Stimulated activated CD4-positive, alpha-beta T cell treated with anti-CD3 and anti-CD28 coated beads, Interleukin-4, amount 100 ng/mL, for 1 hour (primary cell): ENCODE results near the gene TUB.

Source experiments
- DNase-seq: peaks from one replicate; pipeline ENCODE4 v3.0.0-alpha.2; 2020

Gene TUB

DNA sequence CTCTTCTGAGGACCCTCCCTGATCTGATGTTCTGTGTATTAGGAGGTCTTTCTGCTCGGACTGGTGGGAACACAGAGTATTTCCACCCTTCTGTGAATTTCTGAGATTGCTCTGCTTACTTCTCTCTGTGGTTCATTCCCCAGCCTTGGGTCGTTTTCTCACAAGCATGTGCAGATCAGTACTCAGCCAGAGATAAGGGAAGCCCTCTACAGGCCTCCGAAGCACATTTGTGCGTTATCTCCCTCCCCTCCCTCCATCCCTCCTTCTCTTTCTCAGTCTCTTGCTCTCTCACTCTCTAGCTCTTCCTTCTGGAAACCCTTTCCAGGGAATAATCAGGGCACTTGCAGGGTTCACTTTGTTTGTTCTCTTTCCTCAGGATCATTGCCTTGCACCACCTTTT is 35.2 kb upstream of the TUB start:
- no peak for DNase-seq

DNA sequence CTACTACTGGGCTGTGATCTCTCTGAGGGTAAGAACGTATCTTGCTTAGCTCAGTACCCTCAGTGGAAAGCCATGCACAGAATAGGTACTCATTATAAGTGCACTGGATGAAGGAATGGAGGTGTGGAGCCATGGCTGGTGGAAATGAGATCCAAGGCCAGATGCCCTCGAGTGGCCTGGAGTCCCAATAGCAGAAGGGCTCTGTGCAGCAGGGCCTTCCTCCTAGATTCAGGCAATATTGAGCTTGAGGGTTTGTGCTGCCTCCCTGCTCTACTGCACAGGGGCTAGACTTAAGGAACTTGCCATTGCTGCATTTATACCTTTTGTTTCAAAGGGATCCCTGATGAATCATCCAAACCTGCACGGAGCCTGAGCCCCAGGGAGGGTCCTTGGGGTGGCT is 33.6 kb upstream of the TUB start:
- DNase-seq = no peak

DNA sequence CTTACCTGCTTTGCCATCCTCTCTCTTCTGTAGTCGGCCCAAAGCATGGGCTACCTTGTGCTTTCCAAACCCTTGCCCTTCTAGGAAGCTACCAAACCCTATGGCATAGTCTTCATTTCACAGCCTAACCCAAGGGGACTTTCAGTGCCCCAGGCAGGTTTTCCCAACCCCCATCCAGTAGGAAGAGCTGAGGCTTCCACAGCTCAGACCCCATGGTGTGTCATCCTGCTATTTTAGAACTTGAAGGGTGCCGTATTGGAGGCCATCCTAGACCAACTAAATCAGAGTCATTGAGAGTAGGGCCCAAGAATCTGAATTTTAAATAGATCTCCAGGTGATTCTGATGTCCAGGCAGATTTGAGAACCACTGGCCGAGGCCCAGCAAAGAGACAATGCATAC is 31.9 kb upstream of the TUB start:
- no peak for DNase-seq

DNA sequence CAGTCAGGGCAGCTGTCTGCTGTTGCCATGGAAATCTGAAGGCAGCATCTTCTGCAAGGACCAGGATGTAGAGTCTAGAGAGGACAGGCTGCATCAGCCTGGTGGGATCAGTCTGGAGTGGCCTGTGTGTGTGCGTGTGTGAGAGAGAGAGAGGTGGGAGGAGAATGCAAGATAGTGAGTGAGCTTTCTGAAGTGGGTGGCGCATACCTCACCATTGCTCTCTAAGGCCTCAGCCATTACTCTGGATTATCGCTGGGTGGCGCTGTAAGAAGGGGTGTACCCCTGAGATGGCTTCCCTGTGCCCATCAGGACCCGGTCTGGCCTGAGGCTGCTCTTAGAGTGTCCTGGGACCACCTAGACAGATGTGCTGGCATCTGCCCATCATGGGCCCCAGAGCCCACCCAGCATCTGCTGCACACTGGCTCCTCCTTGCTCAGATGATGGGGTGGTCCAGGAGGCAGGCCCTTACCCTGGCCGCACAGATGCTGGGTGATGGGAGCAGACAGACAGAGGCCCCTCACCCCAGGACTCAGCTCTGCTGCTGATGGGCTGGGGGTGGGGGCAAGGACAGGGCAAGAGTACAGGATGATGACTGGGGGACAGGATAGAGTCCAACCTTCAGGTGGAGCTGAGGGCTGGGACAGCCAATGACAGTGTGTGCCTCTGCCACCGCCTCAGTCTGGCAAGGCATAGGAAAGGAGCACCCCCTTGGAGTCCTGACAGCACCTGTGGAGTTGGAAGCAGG is 25.7 kb upstream of the TUB start:
- no peak for DNase-seq

DNA sequence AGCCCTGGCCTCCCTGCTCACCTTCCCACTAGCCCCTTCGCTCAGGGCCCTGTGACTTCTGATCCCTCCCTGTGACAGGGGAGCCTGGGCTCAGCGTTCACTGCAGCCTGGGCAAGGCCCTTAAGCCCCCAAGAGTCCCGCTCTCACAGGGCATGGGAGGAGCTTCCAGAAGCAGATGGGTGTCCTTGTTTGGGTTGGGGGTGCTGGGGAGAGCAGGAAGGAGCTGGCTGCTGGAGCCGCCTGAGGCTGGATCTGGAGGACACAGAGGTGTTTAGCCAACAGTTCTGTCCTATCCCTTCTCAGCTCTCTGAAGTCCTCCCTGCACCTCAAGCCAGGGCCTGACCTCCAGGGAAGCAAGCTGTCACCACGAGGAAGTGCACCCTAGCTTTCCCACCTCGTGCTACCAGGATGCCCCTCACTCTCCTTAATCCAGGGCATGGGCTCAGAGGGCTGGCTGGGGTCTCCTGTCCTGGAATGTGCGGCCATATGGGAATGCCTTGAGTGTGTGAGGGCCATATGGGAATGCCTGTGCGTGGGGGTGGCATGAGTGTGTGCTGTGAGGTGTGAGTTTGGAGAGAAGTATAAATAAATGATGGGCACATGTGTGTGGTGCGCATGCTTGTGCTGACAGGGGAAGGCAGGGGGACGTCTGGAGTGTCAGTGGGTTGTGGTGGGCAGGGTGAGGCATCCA is 25.0 kb upstream of the TUB start:
- DNase-seq = no peak

DNA sequence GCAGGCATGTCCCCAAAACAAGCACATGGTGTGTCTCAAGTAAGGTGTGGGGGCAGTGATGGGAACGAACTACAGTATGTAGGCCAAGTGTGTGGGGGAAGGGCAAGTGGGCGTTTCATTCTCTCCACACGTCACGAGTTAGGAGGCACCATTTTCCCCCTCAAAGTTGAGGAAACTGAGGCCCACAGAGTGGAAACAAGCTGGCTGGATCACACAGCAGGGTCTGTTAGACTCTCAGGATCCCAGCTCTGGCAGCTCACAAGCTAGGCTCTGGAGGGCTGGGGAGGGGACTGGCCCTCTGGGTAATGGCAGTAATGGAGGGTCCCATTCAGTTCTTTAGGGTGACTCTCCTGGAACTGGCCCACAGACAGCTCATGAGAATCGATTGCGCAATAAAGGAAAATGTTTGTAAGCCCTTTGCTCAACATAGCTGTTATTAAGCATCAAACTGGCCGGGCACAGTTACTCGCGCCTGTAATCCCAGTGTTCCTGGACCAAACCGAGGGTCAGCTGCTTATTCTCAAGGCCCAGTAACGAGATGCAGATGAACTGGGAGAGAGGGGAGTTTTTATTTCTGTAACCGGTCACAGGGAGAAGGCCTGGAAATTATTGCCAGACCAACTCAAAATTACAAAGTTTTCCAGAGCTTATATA is 24.1 kb upstream of the TUB start:
- DNase-seq = no peak

DNA sequence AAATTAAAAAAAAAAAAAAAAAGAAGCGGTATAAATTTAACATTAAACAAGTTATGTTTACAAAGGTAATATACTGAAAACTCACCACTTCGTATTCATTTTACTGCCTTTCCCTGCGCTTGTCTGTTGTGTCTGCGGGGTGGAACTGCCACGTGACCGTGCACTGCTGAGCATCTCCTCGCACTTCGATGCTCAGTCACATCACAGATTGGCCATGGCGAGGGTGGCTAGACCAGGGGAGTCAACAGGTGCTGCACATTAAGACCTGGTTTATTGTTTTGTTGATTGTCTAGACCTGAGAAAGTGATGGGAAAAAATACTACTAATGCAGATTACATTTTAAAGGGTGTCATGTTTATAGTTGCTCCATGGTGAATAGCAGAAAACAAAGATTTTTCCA is 22.8 kb upstream of the TUB start:
- DNase-seq = no peak

DNA sequence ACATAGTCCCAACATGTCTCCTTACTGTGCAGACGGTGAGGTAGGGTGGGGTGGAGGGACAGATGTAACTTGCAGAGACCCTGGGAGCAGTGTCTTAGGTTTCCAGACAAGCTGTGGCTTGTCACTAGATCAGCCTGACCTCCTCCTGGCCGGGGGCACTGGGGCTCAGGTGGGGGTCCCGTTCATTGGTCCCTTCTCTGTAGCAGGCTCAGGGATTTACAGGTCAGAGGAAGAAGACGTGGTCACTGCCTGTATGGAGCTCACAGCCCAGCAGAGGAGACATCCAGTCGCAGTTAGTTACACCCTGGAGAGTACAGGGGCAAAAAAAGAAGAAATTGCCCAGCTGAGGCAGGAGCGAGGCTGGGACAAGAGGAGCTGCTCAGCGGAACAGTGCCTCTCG is 22.0 kb upstream of the TUB start:
- no peak for DNase-seq

DNA sequence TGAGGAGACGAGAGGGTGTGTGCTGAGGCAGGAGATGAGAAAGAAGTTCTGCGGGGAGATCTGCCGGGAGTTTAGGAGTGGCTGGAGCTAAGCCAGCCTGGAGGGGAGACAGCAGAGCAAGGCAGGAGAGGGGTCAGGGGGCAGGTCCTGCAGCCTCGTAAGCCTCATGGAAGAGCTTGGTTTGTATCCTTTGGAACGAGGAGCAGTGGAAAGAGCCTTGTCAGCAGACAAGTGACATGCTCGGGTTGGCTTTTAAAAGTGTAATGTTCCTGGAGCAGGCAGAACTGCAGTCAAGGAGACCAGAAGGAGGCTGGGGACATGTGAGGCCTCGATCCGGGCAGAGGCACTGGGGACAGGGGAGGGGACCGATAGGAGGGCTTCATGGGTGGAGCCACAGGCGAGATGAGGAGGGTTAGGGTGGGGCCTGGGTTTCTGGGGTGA is 21.4 kb upstream of the TUB start:
- DNase-seq = no peak

DNA sequence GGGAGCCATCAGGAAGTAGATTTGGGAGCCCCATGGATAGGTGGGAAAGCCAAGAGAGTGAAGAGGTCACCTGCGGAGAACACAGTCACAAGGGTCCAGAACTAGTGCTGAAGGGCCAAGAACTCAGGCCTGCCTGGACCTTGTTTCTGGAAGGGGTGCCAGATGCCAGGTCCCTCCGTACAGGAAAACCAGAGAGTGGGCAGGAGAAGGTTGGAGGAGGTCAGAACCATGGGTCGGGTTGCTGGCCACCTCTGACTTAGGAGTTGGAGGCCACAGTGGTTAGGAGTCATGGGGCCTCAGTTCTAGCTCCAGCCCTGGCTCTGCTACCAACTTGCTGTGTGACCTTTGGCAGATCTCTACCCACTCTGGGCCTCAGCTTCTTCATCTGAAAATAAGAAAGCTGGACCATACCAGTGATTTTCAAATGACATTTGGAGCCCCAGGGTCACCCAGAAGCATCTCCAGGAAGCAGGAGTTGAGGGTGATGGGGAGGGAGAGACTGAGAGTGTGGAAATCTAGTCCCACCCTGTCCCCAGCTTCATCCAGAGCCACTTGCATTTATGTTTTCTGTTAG is 20.8 kb upstream of the TUB start:
- DNase-seq = no peak

DNA sequence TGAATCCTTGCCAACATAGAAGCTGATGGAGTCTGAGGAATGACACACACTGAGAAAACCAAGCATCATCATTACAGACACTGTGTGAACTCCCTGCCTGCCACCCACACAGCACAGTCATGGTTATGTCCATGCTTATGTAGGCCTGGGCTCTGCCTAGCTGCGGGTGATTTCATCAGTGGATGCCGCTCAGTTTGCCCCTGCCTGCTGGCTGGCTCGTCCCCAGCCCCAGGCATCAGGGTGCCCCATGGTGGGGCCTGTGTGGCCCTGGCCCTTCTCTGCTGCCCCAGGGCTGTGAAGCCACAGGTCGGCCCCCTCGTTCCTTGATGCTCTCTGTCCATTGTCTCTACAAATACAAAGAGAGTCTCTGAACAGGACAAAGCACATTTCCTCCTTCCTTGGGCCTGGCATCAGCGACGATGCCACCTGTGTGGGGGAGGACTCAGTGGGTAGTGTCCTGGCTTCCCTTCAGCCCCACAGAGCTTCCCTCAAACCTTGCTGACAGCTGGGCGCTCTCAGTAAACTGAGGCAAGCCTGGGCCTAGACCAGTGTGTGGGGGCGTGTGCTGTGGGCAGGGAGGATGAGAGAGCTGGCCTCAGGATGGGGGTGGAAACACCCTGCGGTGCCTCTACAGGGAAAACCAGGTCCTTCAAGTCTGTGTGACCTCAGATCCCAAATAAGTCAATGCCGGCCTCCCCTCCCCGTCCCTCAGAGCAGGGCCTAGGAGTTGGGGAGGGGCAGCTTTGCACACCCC is 20.0 kb upstream of the TUB start:
- DNase-seq = no peak

DNA sequence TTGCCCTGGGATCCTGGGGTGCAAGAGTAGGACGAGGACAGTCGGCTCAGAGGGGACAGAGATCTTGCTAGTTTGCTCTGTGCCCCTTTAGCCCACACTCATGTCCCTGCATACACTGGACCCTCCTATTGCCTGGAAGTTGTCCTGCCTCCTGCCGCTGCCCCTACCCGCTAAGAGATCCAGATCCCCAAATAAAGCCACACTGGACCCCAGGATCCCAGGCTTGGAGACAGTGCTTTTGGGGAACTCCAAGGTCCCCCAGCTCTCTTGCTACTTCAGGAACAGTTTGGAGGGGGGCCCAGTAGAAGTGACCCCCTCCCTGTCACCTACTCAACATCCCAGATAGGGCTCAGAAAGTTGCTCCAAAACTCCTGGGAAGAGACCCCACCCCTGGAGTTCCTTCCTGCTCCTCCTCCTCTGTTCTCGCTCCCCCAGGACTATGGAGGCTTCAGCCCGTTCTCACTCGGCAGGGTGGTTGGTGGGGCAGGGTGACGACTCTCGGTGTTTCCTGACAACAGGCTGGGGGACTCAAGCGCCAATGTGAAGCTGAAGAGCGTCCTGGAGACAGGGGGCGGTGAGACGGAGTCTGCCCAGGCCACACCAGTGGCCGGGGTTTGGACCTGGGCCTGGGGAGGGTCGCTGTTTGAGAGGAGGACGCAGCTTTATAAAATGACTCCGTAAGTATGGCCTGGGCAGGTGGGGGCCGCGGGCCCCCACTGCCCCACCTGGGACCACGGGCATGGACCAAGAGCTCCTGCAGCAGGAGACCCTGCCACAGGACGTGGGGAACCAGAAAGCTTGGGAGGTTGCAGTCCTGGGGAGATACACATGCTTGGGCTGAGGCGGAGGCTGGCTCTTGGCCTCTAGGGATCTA is 19.2 kb upstream of the TUB start:
- no peak for DNase-seq

DNA sequence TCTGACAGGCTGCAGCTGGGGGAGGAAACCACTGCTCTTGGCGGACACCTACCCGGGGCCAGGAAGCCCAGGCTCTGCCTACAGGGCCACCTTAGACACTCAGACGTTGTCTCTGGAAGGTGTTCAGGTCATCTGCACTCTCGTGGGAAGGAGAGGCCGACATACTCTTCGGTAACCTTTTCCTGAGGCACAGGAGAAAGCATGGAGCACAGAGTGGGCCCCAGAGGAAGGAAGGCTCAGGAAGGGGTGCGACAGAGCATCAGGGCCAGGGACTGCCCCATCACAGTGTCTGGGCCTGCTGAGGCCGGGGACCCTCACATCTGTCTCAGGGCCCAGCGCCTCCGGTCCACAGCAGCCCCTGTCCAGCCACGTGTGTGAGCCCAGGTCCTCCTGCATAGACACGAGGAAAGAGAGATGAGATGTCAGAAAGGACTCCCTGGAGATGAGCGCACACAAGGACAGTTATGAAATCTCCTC is 18.2 kb upstream of the TUB start:
- DNase-seq = no peak

DNA sequence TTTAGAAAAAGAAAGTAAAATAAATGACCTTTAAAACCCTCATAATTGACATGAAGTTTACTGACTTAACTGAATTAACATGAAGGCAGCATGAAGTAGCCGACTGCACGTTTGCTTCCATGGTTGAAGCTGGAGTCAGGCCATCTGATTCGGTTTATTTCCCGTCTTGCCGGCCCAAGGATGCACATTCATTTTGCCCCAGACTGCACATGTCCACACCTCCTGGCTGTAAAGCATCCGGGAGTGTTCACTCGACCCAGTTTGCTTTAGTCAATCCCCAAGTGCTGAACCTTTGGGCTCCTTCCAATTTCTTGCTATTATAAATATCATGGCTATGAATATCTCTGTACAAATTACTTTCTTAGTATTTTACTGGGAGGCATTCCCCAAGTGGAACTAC is 17.7 kb upstream of the TUB start:
- DNase-seq = no peak

DNA sequence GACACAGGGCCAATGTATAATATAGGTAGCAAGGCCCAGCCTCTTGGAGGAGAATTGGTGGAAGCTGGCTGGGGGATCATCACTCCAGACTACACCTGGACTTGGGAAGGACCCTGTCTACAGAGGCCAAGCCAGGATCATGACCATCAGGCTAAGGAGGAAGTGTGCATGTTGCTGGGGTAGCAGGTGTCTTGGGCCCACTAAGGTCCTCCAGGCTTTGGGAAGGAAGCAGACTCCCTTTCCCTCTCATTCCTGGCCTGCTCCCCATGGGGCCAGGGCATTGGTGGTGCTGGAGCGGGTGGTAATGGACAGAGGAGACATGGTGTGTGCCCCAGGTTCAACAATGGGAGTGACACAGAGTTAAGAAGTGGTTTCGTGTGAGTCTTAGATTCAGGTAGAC is 16.0 kb upstream of the TUB start:
- no peak for DNase-seq

DNA sequence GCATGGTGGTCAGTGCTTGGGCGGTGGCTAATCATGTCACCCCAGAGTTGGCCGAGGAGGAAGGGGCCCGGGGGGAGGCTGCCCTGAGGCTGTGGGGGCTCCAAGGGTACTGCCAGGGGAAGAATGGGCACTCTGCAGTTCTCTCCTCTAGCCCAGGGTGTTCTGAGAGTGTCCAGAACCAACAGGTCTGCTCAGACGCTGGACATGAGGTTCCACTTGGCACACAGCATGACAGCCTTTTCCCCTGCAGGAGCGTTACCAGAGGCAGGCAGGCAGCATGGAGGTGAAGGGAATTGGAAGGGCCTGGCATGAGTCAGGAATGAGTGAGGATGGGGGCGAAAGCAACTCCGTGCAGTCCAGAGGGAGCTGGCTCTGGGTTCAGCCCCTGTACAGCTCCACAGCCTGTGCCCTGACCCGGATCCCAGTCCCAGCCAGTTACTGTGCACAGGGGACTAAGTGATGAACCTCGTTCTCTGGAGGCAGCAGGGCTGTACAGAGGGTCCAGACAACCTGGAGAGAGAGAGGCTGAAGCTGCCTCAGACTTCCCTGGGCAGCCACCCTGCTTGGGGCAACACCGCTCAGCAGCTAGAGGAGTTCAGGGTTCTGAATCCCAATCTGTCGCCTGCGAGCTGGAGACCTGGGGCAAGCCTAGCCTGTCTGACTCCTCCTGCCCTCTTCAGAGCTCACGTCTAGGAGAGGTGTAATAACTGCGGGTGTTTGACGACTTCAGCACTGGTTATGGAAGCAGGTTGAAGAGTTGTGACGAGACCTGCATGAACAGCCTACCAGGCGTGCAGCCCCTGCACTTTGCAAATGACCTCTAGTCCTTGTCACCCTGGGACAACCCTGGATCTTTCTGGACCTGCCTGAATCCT is 14.7 kb upstream of the TUB start:
- no peak for DNase-seq

DNA sequence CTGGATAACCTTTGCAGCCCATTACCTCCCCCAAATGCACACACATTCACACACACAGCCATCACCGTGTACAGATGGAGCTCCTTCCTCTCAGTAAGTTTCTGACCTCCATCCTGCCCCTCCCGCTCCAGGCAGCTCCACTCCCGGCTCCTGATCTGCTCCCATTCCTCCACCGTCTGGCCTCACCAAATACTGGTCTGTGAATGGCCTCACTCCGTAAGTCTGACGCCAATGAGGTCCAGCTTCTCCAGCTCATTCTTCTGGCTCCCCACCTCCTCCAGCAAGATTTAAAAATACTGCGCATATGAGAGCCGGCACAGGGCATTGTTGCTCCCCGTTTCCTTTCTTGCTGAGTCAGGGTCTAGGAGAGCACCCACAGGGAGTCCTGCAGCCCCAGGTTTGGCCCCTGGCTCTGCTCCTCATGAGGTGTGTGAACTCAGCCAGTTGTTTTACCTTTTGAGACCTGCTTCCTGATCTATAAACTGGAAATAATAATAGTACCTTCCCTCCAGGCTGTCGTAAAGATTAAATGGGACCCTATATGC is 14.0 kb upstream of the TUB start:
- no peak for DNase-seq

DNA sequence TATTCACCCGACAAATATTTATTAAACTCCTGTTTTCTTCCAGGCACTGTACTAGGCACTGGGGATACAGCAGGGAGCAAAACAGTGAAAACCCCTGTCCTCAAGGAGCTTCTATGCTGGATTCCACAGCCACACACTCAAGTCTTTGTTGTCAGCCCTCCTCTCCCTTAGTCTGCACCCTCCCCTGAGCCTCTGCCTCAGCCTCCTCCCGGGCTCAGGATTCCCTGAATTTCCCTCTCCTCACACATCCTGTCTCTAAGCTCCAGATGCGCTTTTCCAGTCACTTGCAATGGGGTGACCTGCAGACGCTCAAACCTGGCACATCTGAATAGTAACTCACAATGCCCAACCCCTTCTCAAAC is 13.5 kb upstream of the TUB start:
- DNase-seq = no peak

DNA sequence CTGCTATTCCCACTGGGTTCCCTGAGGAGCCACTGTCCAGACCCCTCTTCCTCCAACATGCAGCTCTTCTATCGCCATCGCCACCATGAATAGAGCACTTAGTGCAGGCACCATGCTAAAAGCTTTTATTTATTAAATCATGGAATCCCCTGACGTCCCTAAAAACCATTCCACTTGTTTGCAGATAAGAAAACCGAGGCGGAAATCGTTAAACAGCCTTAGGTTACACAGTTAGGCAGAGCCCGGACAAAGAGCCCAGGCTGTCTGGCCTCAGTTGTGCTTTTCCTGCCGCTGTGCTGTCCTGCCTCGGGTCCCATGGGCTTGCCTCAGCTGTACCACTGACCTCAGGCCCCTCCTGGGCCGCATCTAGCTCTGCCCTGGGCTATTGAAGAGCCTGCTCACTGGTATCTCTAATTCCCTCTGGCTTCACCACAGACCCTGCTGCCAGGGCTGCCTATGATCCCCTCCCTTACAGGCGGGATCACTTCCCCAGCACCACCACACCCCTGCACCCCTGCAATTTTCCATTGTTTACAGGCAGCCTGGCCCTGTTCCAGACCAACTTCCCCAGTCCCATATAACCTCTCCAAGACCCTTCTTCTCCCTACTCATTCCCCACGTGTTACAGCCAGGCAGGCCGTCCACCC is 13.0 kb upstream of the TUB start:
- no peak for DNase-seq

DNA sequence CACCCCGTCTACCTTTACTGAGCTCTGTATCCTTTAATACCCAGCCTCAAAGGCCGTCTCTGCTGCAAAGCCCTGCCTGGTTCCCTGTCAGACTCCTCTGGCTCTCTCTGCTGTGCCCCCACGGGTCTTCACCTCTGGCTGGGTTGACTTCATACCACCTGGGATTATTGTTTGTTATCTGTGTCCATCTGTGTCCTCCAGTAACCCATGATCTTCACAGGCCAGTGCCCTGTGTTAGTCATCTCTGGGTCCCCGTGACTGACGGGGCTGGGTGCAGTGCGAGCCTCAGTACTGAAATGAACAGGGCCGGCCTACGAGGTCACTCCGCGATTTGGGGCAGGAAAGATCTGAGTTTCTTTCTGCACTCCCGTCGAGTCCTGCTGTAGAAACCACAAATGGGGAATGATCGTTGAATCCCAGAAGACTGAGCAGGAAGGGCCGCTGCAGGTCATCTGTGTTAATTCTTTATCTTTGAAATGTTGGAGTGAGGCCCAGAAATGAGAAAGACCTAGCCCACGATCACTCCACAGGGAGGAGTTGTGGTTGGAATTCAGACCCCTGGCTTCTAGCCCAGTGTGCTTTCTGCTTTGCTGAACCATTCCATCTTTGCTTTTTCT is 12.3 kb upstream of the TUB start:
- DNase-seq = no peak
